ENCODE data around the gene SOBP. TPM values are rescaled to one million over a fixed set of nuclear protein-coding genes. Genes with fewer than 3 reads are reported as not detected.
"Not testable (repeated sequence)": the region's sequence is repeated elsewhere in the genome, so short reads cannot be mapped to it uniquely, and the experiment has no call there.

The SOBP gene
- total RNA-seq, 2 donors from 2014 or later, result 0.06 TPM; not detected in 1

GRCh38 chr6:107543567-107543966 lies 53.6 kb downstream of the SOBP start:
- H3K4me3 Mint-ChIP-seq, result no peak overlapping the region
- no peaks in the 10 kb centered on the region for H3K9me3 Mint-ChIP-seq
- H3K4me1 Mint-ChIP-seq, result no peaks in the 10 kb centered on the region
- ATAC-seq (replicated peaks), result no peak
- peaks cover 46% of the 10 kb centered on the region for H3K27me3 Mint-ChIP-seq
- H3K27ac Mint-ChIP-seq, result no peak overlapping the region
- no peaks in the 10 kb centered on the region for H3K36me3 Mint-ChIP-seq (ENCODE audit: low read depth)

GRCh38 chr6:107545763-107546162 lies 55.8 kb downstream of the SOBP start:
- no peak overlapping the region for H3K27ac Mint-ChIP-seq
- no peaks in the 10 kb centered on the region for H3K36me3 Mint-ChIP-seq (ENCODE audit: low read depth)
- H3K27me3 Mint-ChIP-seq, result peaks cover 34% of the 10 kb centered on the region
- H3K4me3 Mint-ChIP-seq, result no peak overlapping the region
- no peaks in the 10 kb centered on the region for H3K4me1 Mint-ChIP-seq
- no peak for ATAC-seq (replicated peaks)
- H3K9me3 Mint-ChIP-seq, result no peaks in the 10 kb centered on the region

- peaks cover 33% of the 10 kb centered on the region for H3K27me3 Mint-ChIP-seq
- H3K9me3 Mint-ChIP-seq, result no peaks in the 10 kb centered on the region
- no peak for ATAC-seq (replicated peaks)
- H3K36me3 Mint-ChIP-seq (ENCODE audit: low read depth), result no peaks in the 10 kb centered on the region
- H3K27ac Mint-ChIP-seq, result no peak overlapping the region
- no peak overlapping the region for H3K4me3 Mint-ChIP-seq
- H3K4me1 Mint-ChIP-seq, result no peaks in the 10 kb centered on the region
Measured at GRCh38 chr6:107546691-107547450, 57.0 kb downstream of the SOBP start.

- ATAC-seq (replicated peaks), result no peak
- H3K4me3 Mint-ChIP-seq, result no peak overlapping the region
- H3K9me3 Mint-ChIP-seq, result no peaks in the 10 kb centered on the region
- H3K27ac Mint-ChIP-seq, result no peak overlapping the region
- peaks cover 28% of the 10 kb centered on the region for H3K27me3 Mint-ChIP-seq
- no peaks in the 10 kb centered on the region for H3K36me3 Mint-ChIP-seq (ENCODE audit: low read depth)
- no peaks in the 10 kb centered on the region for H3K4me1 Mint-ChIP-seq
Measured at GRCh38 chr6:107547451-107547840, 57.5 kb downstream of the SOBP start.

GRCh38 chr6:107550241-107550840 lies 60.4 kb downstream of the SOBP start:
- Mint-ChIP-seq H3K36me3 (ENCODE audit: low read depth) (no peaks in the 10 kb centered on the region), H3K27ac (no peak overlapping the region), H3K4me1 (no peaks in the 10 kb centered on the region), H3K9me3 (no peaks in the 10 kb centered on the region), H3K4me3 (no peak overlapping the region), H3K27me3 (peaks cover 5% of the 10 kb centered on the region)
- ATAC-seq (replicated peaks), result no peak

- Mint-ChIP-seq H3K27me3 (peaks cover 2% of the 10 kb centered on the region), H3K36me3 (ENCODE audit: low read depth) (no peaks in the 10 kb centered on the region), H3K4me1 (no peaks in the 10 kb centered on the region), H3K27ac (no peak overlapping the region), H3K4me3 (no peak overlapping the region), H3K9me3 (no peaks in the 10 kb centered on the region)
- no peak for ATAC-seq (replicated peaks)
Measured at GRCh38 chr6:107550906-107551305, 61.0 kb downstream of the SOBP start.

- H3K27me3 Mint-ChIP-seq; H3K4me3 Mint-ChIP-seq; ATAC-seq (replicated peaks); H3K4me1 Mint-ChIP-seq; H3K9me3 Mint-ChIP-seq; H3K36me3 Mint-ChIP-seq (ENCODE audit: low read depth); H3K27ac Mint-ChIP-seq: not testable (repeated sequence)
Measured at GRCh38 chr6:107553121-107553520, 63.2 kb downstream of the SOBP start.

- peaks cover 4% of the 10 kb centered on the region for H3K27me3 Mint-ChIP-seq
- H3K27ac Mint-ChIP-seq, result no peak overlapping the region
- H3K9me3 Mint-ChIP-seq, result no peaks in the 10 kb centered on the region
- H3K4me3 Mint-ChIP-seq, result no peak overlapping the region
- no peaks in the 10 kb centered on the region for H3K4me1 Mint-ChIP-seq
- no peak for ATAC-seq (replicated peaks)
- H3K36me3 Mint-ChIP-seq (ENCODE audit: low read depth), result no peaks in the 10 kb centered on the region
Measured at GRCh38 chr6:107554326-107554725, 64.4 kb downstream of the SOBP start.

- no peak overlapping the region for H3K27ac Mint-ChIP-seq
- ATAC-seq (replicated peaks), result no peak
- no peaks in the 10 kb centered on the region for H3K4me1 Mint-ChIP-seq
- H3K27me3 Mint-ChIP-seq, result peaks cover 9% of the 10 kb centered on the region
- no peaks in the 10 kb centered on the region for H3K36me3 Mint-ChIP-seq (ENCODE audit: low read depth)
- no peak overlapping the region for H3K4me3 Mint-ChIP-seq
- no peaks in the 10 kb centered on the region for H3K9me3 Mint-ChIP-seq
Measured at GRCh38 chr6:107554918-107555317, 65.0 kb downstream of the SOBP start.

- Mint-ChIP-seq H3K4me3 (no peak overlapping the region), H3K9me3 (no peaks in the 10 kb centered on the region), H3K27ac (no peak overlapping the region), H3K27me3 (peaks cover 9% of the 10 kb centered on the region), H3K36me3 (ENCODE audit: low read depth) (no peaks in the 10 kb centered on the region), H3K4me1 (no peaks in the 10 kb centered on the region)
- no peak for ATAC-seq (replicated peaks)
Measured at GRCh38 chr6:107555449-107555848, 65.5 kb downstream of the SOBP start.

GRCh38 chr6:107556082-107556481 lies 66.2 kb downstream of the SOBP start:
- no peaks in the 10 kb centered on the region for H3K4me1 Mint-ChIP-seq
- H3K9me3 Mint-ChIP-seq, result no peaks in the 10 kb centered on the region
- peaks cover 12% of the 10 kb centered on the region for H3K27me3 Mint-ChIP-seq
- ATAC-seq (replicated peaks), result no peak
- H3K36me3 Mint-ChIP-seq (ENCODE audit: low read depth), result no peaks in the 10 kb centered on the region
- no peak overlapping the region for H3K4me3 Mint-ChIP-seq
- no peak overlapping the region for H3K27ac Mint-ChIP-seq

GRCh38 chr6:107557698-107558097 lies 67.8 kb downstream of the SOBP start:
- Mint-ChIP-seq H3K27me3 (peaks cover 15% of the 10 kb centered on the region), H3K4me3 (no peak overlapping the region), H3K9me3 (no peaks in the 10 kb centered on the region), H3K4me1 (no peaks in the 10 kb centered on the region), H3K36me3 (ENCODE audit: low read depth) (no peaks in the 10 kb centered on the region), H3K27ac (no peak overlapping the region)
- ATAC-seq (replicated peaks), result no peak

GRCh38 chr6:107560657-107561056 lies 70.7 kb downstream of the SOBP start:
- ATAC-seq (replicated peaks), result no peak
- Mint-ChIP-seq H3K4me3 (no peak overlapping the region), H3K4me1 (no peaks in the 10 kb centered on the region), H3K27me3 (peaks cover 28% of the 10 kb centered on the region), H3K27ac (no peak overlapping the region), H3K36me3 (ENCODE audit: low read depth) (no peaks in the 10 kb centered on the region), H3K9me3 (no peaks in the 10 kb centered on the region)

- Mint-ChIP-seq H3K27ac (no peak overlapping the region), H3K36me3 (ENCODE audit: low read depth) (no peaks in the 10 kb centered on the region), H3K4me1 (no peaks in the 10 kb centered on the region)
Measured at GRCh38 chr6:107561306-107561705, 71.4 kb downstream of the SOBP start.

GRCh38 chr6:107563694-107564588 lies 74.0 kb downstream of the SOBP start:
- Mint-ChIP-seq H3K4me3 (no peak overlapping the region), H3K9me3 (no peaks in the 10 kb centered on the region), H3K36me3 (ENCODE audit: low read depth) (no peaks in the 10 kb centered on the region), H3K4me1 (no peaks in the 10 kb centered on the region), H3K27ac (no peak overlapping the region), H3K27me3 (peaks cover 39% of the 10 kb centered on the region)
- ATAC-seq (replicated peaks), result no peak

More at GRCh38 chr6:107561306-107561705, 71.4 kb downstream of the SOBP start:
- peaks cover 28% of the 10 kb centered on the region for H3K27me3 Mint-ChIP-seq
- no peaks in the 10 kb centered on the region for H3K9me3 Mint-ChIP-seq
- H3K4me3 Mint-ChIP-seq, result no peak overlapping the region
- ATAC-seq (replicated peaks), result no peak
